Testis (tissue), 2 donors: ENCODE measurements around the gene CDH11.

Source experiments
- CTCF ChIP-seq, 3 experiments: fragments of 450-650 bp in 2 of 3; fragments of 200-600 bp in 1 of 3; sonication (generic) in 1 of 3; IDR thresholded peaks; one replicate each; pipeline ENCODE4 v1.5.1; 2016 to 2019; ENCODE audit warnings: antibody characterized with exemption in 3 of 3, mild to moderate bottlenecking in 2 of 3, moderate library complexity in 1 of 3
- POLR2A ChIP-seq: fragments of 450-650 bp; IDR thresholded peaks from one replicate; pipeline ENCODE4 v1.6.1; 2017; ENCODE audit warnings: antibody characterized with exemption, mild to moderate bottlenecking, moderate library complexity

GRCh38 chr16:65079549-65079948 is 42.3 kb downstream of the CDH11 start:
- no peak for TF ChIP-seq CTCF (IDR thresholded peaks at IDR 0.05)
- no peak for TF ChIP-seq POLR2A
